Body of pancreas (tissue), 4 donors: Measurements from ENCODE around the gene ETS1. TPM values are rescaled to one million over a fixed set of nuclear protein-coding genes. Genes with fewer than 3 reads are reported as not detected.

Experiments
- ATAC-seq: fragments of 150-250 bp; one replicate; pipeline ENCODE4 v1.9.1; 2016
- DNase-seq, 4 donors: peaks; one replicate each; pipeline ENCODE4 v3.0.0-alpha.2; 2019
- H3K27ac ChIP-seq, 4 donors: fragments of 200-600 bp; sonication (generic); 1 replicate in 3 of 4; 2 replicates in 1 of 4; pipeline versions ENCODE4 v1.5.1 to v1.6.1; 2016 to 2019; ENCODE audit warnings: mild to moderate bottlenecking in 1 of 4, mixed read lengths in 1 of 4, moderate library complexity in 1 of 4
- H3K27me3 ChIP-seq, 2 donors: fragments of 200-600 bp; sonication (generic); one replicate each; pipeline ENCODE4 v1.6.0; 2016; ENCODE audit warnings: mild to moderate bottlenecking in 1 of 2
- H3K36me3 ChIP-seq, 2 donors: fragments of 200-600 bp; sonication (generic); replicated peaks in 1 of 2; 2 replicates each; pipeline ENCODE4 v1.5.1; 2016; ENCODE audit warnings: low read depth in 2 of 2; ENCODE audit not compliant: insufficient read depth in 1 of 2
- H3K4me1 ChIP-seq: fragments of 200-600 bp; sonication (generic); one replicate; pipeline ENCODE4 v1.6.0; 2016
- H3K4me3 ChIP-seq, 2 donors: fragments of 200-600 bp; sonication (generic); 1 replicate in 1 of 2; 2 replicates in 1 of 2; pipeline ENCODE4 v1.5.1; 2016 to 2019
- H3K9me3 ChIP-seq, 3 donors: fragments of 200-600 bp; sonication (generic); 1 replicate in 2 of 3; 2 replicates in 1 of 3; pipeline ENCODE4 v1.5.1; 2016
- CTCF ChIP-seq, 7 experiments: fragments of 450-650 bp in 4 of 7; fragments of 200-600 bp in 3 of 7; sonication (generic) in 3 of 7; IDR thresholded peaks; one replicate each; pipeline ENCODE4 v1.5.1; 2016 to 2019; ENCODE audit warnings: antibody characterized with exemption in 7 of 7
- POLR2A ChIP-seq, 3 donors: fragments of 450-650 bp; IDR thresholded peaks; one replicate each; pipeline ENCODE4 v1.6.1; 2016; ENCODE audit warnings: antibody characterized with exemption in 3 of 3, mild to moderate bottlenecking in 2 of 3
- WGBS, 2 donors: methylation state at CpG; one replicate each; pipeline ENCODE4 v1.1.5; 2017; 5-methylcytosine and 5-hydroxymethylcytosine counted together
- intact Hi-C: fragments of 100-400 bp; cut with DNase I; formaldehyde crosslinking; loops from one replicate; pipeline ENCODE4 v1.15.1; 2023
- microRNA-seq, 2 donors: library from miRNA; unstranded; fragments of <30 nt; microRNA quantifications; one replicate each; pipeline ENCODE4, GENCODE V29; 2016; ENCODE audit warnings: borderline number of aligned reads in 2 of 2, borderline replicate concordance in 2 of 2
- small RNA-seq: library from RNA; depleted of rRNA; stranded (forward); fragments of <200 nt; gene quantifications from one replicate; pipeline ENCODE3, GENCODE V24; 2016
- total RNA-seq, 2 donors: library from RNA; depleted of rRNA; stranded (reverse); fragments of >200 nt; gene quantifications; one replicate each; pipeline ENCODE4 v1.1.0, GENCODE V29; 2016

ETS1 gene
- total RNA-seq, 2 donors from 2014 or later, result 20.0 to 22.7 TPM

DNA sequence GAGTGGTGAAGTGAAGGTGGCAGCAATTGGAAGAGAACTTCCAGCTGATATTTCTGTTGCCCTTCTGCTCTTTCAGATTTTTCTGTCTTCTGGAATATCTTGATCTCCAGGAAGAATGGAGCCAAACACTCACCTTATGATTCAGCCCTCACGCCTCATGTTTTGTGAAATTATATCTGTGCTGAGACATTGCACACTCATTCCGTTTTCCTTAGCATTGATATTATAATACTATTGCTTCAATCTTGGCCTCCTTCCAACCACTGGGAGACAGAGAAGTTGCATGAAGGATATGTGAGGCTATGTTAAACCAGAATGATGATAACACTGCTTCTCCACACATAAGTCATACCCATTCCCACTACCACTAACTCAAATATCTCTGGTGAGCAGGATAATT is 177.9 kb downstream of the ETS1 start:
- no peaks in the 10 kb centered on the region for H3K27me3 ChIP-seq
- ATAC-seq (no peak), DNase-seq (no peak)
- H3K4me1 ChIP-seq, result peaks cover 5% of the 10 kb centered on the region
- H3K27ac ChIP-seq, result no peak overlapping the region
- 45 to 48% methylated on average over 2 of the region's 2 CpGs for WGBS, 2 donors
- H3K9me3 ChIP-seq, result no peaks in the 10 kb centered on the region
- no peak overlapping the region for H3K4me3 ChIP-seq
- H3K36me3 ChIP-seq, result no peaks in the 10 kb centered on the region
- intact Hi-C loops, result no loop called here
- TF ChIP-seq POLR2A (IDR thresholded peaks at IDR 0.05), result no peak
- TF ChIP-seq CTCF (IDR thresholded peaks at IDR 0.05), result no peak

Small RNA genes within 50 kb of the gene (microRNA-seq; reads per million reads assigned to microRNA genes)
- gene MIR6090, result 0 reads per million in 2 donors

Small RNA genes within 50 kb of the gene (small RNA-seq; reads per million reads assigned to genes)
- gene MIR6090, result not detected

Other genes with a start within 250 kb of the ETS1 start
- 1 to 10 TPM; 2.6 to 4.4 TPM for gene FLI1, start 106.5 kb upstream of the ETS1 start, total RNA-seq